HG02759 (cell line): ENCODE data around the gene RIMKLB.
A peak's percentile ranks its signal among the peaks of the same experiment; 100 is the strongest.
"Not testable (repeated sequence)": the region's sequence is repeated elsewhere in the genome, so short reads cannot be mapped to it uniquely, and the experiment has no call there.

Experiments used
- ATAC-seq: cut with Tn5 transposase; IDR thresholded peaks from one replicate; pipeline ENCODE4 v1.9.1; 2021; ENCODE audit warnings: mild to moderate bottlenecking, moderate library complexity; ENCODE audit not compliant: unreplicated experiment

The RIMKLB gene

DNA sequence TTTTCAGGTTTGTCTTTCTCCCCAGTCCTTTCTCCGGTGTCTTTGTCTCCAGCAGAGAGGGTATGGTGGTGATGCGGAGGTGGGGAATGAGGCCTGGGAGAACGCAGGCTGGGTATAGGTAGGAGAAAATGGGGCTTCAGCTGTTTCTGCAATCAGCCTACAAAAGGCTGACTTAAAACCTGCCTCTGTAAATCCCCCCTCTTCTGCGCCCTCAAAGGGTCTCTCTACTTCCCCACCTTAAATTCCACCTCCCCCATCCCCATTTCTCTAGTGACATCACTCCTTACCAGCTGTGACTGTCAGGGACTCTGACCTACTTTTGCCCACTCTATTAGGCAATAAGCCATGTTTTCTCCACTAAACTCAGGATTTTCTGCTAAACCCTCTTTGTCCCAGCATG is 8.1 kb upstream of the RIMKLB start:
- no peak for ATAC-seq

DNA sequence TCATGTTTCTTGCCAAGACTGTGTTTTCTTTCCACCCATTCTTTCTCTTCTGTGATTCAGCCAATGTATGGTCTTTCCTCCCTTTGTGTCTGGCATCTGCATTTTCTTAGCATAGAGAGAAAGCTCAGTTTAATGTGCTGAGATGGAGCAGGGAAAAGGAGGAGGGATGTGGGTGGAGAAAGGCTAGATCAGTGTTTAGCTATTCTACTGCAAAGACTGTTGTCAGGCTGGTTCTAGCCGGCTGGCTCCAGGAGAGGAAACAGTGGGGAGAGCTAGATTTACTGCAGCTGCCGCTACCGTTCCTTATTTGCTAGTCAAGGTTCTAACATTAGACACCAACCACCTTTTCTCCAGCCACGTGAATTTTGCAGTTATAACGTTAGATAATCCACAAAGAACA is 5.2 kb upstream of the RIMKLB start:
- no peak for ATAC-seq

DNA sequence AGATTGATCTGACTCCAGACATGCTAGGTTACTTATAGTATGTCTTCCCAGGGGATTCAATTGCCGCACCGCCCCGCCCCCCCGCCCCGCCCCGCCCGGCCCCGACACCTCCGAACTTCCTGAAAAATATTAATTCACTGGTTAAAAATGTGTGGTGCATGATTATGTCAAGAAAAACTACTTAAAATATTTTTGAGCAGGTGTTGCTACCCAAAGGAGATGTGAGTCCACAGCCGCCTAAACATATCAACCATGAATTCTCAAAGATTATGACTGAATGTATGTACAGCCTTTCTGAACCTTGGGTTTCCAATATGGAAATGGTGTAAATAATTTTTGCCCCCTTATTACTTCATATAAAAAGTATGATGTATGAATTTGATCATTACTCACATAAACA is 2.7 kb upstream of the RIMKLB start:
- ATAC-seq: no peak

DNA sequence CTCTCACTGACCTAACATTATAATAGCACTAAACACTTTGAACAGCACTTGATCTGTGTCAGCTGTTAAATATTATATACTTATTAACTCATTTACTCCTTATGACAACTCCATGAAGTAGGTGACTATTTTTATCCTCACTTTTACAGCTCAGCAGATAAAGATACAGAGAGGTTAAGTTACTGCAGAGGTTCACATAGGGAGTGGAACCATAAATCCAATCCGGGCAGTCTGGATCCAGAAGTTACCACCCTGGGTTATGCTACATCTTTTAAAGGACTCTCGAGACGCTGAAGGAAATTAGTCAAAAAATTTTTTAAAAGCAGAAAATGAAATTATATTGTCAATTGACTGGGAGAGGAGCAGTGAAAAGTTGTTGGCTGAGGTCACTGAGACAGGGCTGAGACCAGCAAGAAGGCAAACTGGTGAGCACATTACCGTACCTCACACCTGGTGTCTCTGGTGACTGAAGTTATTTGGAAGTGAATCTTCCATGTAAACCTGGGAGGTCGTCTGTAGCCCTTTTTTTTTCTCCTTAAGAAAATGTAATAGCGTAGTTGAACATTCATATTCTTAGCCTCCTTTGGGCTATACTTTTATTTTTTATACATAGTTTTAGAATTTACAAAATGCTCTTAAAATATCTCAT is 1.2 kb upstream of the RIMKLB start:
- no peak for ATAC-seq

DNA sequence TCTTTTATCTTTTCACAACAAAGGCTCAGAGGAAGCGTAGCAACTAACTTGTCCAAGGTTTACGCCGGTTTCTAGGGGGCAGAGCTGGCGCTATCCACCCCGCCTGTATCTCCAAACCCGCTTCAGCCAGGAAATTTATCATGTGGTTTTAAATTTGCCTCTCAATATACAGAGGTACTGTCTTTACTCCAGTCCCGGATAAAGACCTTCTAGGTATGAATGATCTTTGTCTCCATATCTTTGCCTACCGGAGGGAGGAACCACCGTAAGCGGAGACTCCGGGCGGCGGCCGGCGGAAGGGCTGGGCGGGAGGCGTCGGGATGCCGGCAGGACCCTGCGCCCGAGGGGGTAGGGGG is 693 bp upstream of the RIMKLB start:
- ATAC-seq: peak; percentile 23

DNA sequence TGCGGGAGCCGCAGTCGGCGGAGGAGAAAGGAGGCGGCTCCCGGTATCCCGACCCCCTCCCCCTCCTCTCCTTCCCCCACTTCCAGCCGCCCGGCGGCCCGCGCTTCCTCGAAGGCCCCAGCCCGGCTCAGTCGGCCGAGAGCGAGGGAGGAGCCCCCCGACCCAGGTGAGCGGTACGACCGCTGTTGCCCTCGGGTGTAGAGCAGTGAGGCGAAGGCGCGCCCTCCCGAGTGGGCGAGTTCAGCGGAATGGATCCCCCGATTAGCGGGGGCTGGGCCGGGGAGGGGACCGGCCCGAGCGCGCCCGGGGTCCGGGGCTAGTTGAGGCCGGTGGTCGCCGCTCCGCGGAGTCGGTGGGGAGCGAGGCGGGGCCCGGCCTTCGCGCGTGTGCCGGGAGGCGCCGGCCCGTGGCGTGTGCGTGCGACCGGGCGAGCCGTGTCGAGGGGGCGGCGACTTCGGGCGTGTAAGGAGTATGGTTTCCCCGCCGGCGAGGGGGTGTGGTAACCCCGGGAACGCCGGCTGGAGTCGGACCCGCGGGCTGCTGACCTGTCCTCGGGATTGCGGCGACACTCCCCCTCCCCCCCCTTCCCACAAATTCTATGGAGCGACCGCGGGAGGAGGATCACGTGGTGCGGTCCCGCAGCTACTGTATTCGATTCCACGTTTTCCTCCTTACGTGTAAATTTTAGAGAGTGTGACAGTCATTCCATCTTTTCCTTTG is 501 bp downstream of the RIMKLB start:
- ATAC-seq: peak; percentile 45

DNA sequence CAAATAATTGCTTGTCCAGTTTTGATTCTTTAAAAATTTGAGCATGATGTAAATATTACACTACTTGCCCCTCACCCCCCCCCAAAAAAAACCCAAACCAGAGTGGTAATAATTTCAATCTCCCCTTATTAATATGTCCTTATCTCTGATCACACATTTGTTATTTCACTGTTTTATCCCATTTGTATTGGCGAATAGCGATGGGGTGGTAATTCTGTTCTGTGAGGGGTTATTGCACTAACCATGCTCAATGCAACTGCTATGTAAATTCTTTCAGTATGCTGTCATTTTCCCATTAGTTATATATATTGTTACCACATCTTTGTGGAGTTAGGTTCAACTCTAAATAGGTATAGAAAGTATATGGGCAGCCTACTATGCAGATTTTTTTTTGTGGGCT is 1.1 kb downstream of the RIMKLB start:
- ATAC-seq: no peak

DNA sequence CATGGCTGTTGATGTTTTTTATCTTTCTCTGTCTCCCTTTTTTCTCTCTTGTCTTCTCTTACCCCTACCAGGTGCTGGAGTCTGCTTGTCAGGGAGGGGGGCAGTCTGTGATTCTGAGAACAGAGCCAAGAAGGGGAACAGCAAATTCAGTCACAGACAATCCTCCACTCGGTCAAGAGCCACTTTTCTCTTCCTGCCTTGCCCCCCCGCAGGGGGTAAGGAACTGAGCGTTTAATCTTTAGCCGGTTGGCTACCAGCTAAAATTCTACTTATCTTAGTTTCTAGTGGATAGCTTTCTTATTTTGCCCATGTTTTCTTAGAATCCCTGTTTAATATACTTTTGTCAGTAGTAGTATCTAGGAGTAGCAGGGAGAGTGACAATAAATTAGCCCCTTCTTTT is 1.9 kb downstream of the RIMKLB start:
- no peak for ATAC-seq

DNA sequence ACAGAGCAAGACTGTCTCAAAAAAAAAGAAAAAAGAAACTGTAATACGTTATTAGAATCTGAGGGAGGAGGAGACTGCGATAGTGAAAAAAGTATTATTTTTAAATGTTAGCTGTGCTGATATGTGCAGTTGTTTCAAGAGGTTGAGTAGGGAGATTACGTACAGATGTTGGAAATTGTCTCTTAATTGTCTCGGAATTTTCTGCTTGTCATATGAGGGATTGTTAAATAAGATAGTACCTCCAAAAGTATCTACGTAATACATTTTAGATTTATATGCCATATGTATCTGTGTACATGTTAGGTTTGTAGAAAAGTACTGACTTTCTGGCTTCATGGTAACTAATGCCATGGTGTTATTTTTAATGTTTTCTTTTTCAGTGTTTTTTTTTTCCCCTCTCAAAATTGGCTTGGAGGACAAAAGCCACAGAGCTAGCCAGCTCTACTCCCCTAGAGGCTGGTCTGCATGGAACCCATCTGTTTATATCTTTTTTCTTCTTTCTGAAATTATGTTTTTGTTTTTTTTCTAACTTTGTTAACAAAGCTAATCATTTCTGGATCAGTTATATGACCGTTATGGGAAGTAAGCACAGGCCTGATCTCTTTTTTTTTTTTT is 3.4 kb downstream of the RIMKLB start:
- ATAC-seq: no peak

DNA sequence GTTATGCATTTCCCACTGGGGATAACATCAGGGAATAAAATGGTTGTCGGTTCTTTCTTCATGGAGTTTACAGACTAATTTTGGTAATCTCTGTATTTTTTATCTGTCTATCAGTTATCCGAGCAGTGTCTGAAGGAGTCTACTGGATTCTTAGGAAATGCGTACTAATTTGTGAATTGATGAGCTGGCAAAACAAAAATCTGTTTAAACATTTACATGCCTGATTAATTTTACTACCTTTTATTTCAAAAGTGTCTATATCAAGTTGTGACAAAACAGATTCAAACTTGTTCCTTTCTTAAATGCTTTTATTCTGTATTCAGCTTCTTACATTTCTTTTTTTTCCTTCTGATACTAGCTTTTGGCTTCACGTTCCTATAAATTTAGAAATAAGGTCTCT is 4.4 kb downstream of the RIMKLB start:
- ATAC-seq: no peak

DNA sequence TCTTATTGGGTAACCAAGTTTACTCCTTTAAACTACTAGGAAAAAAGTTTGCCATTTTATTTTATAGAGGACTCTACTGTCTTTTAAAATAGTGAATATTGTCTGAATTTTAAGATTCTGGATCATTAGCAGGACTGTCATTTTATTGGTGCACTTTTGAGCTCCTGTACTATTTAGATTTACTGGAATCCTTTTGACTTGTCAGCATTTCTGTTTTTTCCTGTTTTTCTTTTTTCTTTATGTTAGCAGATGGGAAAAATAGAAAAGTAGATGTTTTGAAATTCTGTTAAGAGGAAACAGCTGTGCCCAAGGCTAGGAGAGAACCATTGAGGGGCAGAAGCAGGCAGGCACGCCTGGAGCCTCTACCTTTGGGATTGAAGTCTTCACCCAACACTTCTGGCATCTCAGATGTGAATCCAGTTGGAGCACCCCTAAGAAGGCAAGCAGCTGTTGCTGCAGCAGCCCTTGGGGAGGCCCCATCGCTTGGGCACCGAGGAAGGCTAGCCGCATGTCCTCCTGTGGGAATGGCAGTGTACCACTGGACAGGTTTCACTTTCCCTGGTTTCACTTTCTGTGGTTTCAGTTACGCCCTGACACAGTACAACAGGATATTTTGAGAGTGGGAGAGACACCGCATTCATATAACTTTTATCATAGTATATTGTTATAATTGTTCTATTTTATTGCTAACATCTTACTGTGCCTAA is 11.5 kb downstream of the RIMKLB start:
- no peak for ATAC-seq

DNA sequence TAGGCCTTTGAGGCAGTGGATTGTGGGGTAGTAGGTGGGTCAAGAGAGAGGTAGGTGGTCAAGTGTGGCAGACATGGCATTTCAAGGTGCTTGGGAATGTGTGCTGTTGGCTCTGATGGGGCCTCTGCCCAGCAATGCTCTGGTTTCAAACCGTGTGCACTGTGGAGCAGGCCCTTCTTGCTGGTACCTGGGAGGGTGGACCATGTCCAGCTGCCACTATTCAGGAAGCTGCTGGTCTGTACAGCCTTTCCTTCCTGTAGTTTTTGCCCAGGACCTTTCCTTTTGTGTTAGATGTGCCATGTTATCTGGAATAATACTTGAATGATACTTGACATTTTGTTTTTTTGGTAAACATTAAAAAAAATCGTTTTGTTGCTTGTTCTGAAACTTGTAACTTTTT is 14.8 kb downstream of the RIMKLB start:
- no peak for ATAC-seq

DNA sequence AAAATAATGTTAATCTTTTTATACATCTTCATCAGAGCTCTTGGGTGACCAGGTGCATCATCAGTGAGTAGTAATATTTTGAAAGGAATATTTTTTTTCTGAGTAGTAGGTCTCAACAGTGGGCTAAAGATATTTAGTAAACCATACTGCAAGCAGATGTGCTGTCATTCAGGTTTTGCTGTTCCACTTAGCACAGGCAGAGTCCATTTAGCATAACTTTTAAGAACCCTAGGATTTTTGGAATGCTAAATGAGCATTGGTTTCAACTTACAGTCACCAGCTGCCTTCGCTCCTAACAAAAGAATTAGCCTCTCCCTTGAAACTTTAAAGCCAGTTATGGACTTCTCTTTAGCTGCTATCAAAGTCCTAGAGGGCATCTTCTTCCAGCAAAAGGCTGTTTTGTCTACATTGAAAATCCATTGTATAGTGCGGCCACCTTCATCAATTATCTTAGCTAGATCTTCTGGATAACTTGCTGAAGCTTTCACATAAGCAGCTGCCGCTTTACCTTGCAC is 24.6 kb downstream of the RIMKLB start:
- ATAC-seq: no peak

DNA sequence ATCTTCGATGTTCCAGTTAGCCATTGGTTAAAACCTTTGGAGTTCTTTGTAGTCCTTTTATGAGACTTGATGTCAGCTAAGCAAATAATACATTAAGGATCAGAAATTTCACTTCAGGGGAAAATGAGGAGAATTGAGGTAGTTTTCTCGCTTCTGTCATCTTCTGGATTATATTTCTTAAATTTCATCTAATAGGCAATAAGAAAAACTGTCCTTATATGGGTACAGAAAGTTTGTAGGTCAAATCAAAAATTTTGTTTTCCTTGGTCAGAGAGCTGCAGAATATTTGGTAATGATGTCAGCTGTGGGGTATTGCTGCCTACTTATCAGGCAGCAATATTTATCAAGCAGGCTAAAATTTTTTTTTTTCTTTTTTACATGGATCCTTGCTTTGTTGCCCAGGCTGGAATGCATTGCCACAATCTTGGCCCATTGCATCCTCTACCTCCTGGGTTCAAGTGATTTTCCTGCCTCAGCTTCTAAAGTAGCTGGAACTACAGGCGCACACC is 37.1 kb downstream of the RIMKLB start:
- no peak for ATAC-seq

DNA sequence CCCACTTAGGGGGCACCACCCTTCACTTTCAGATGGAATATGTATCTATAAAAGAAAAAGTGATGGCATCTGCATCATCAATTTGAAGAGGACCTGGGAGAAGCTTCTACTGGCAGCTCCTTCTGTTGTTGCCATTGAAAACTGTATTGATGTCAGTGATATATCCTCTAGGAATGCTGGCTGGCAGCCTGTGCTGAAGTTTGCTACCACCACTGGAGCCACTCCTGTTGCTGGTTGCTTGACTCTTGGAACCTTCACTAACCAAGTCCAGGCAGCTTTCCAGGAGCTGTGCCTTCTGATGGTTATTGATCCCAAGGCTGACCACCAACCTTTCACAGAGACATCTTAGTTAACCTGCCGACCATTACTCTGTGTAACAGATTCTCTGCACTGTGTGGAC is 44.7 kb downstream of the RIMKLB start:
- no peak for ATAC-seq

DNA sequence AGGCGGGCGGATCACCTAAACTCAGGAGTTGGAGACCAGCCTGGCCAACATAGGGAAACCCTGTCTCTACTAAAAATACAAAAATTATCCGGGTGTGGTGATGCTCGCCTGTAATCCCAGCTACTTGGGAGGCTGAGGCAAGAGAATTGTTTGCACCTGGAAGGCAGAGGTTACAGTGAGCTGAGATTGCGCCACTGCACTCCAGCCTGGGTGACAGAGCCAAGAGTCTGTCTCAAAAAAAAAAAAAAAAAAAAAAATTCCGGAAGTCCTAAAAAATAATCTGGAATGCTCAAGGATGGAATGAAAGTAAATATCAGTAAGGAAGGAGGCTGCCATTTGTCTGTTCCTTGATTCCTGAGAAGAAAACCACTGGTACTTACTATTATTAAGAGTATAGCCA is 45.3 kb downstream of the RIMKLB start:
- not testable (repeated sequence) for ATAC-seq

DNA sequence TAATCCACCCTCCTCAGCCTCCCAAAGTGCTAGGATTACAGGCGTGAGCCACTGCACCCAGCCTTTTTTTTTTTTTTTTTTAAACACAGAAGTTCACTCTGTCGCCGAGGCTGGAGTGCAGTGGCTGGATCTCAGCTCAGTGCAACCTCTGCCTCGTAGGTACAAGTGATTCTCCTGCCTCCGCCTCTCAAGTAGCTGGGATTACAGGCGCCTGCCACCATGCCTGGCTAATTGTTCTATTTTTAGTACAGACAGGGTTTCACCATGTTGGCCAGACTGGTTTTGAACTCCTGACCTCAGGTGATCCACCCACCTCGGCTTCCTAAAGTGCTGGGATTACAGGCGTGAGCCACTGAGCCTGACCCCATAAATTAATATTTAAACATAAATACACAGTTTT is 47.8 kb downstream of the RIMKLB start:
- ATAC-seq: not testable (repeated sequence)

DNA sequence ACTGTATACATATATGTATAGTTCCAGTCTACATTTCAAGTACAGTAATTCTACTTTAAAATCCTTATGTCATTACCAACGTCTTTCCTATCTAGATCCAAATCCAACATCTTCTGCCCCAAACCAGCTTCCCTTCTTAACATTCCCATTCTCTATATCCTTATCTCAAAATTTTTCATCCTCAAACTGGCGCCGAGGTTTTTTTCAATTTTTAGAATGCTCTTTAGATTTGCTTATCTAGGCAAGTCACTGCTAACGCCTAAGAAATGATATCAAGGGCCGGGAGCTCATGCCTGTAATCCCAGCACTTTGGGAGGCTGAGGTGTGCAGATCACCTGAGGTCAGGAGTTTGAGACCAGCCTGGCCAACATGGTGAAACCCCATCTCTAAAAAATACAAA is 48.3 kb downstream of the RIMKLB start:
- ATAC-seq: no peak

DNA sequence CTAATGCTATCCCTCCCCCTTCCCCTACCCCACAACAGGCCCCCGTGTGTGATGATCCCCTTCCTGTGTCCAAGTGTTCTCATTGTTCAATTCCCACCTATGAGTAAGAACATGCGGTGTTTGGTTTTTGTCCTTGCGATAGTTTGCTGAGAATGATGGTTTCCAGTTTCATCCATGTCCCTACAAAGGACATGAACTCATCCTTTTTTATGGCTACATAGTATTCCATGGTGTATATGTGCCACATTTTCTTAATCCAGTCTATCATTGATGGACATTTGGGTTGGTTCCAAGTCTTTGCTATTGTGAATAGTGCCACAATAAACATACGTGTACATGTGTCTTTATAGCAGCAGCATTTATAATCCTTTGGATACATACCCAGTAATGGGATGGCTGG is 62.3 kb downstream of the RIMKLB start:
- not testable (repeated sequence) for ATAC-seq

DNA sequence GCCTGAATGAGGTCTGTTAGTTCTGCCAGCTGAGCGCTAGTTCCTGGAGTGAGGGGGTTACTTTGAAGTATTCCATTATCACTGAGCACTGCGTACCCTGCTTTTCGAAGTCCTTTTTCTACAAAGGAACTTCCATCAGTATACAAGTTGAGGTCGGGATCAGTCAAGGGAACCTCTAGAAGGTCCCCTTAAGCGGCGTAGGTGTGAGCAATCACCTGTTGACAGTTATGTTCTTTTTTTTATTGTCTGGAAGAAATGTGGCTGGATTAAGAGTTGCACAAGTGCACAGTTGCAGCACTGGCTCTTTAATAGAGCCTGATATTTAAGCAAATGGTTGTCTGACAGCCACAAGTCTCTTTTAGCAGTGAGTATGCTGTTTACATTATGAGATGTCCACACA is 64.9 kb downstream of the RIMKLB start:
- not testable (repeated sequence) for ATAC-seq

DNA sequence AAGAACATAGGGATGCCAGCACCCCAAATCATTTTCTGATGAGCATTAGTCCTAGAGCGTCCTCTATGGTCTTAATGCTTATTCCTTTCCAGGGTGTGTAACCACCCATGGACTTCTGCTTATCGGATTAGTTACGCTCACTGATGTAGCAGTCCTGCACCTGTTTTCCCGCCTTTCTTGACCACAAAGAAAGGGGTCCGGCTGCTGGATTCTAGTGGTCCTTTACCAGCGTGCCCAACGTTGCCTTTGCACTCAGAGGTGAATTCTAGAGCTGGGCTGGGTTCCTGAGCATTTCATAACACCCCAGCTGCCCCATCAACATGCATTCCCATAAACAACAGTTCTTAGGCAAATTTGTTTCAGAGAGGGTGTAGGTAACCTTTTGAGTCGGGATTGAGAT is 68.3 kb downstream of the RIMKLB start:
- ATAC-seq: not testable (repeated sequence)
